Trophoblast cell (in vitro differentiated cells and primary cell): ENCODE data around the gene DNAJB14.

ENCODE experiments used
- DNase-seq, 2 donors: peaks; one replicate each; pipeline ENCODE4 v3.0.0-alpha.2; 2016
- H2AFZ ChIP-seq: 2 replicates; pipeline ENCODE4 v1.6.1; 2013; ENCODE audit warnings: low read length, moderate library complexity, mild to moderate bottlenecking; ENCODE audit not compliant: insufficient read depth, poor library complexity
- H2AK5ac ChIP-seq: 2 replicates; pipeline ENCODE4 v1.6.1; 2013; ENCODE audit warnings: mild to moderate bottlenecking, low read length
- H2BK120ac ChIP-seq: 2 replicates; pipeline ENCODE4 v1.6.1; 2013; ENCODE audit warnings: low read length, mild to moderate bottlenecking, moderate library complexity; ENCODE audit not compliant: insufficient read depth, poor library complexity
- H2BK12ac ChIP-seq: 2 replicates; pipeline ENCODE4 v1.6.1; 2013; ENCODE audit warnings: mild to moderate bottlenecking, low read length, moderate library complexity
- H2BK5ac ChIP-seq: 2 replicates; pipeline ENCODE4 v1.6.1; 2013; ENCODE audit warnings: low read length, low read depth, moderate library complexity, mild to moderate bottlenecking; ENCODE audit not compliant: poor library complexity
- H3K14ac ChIP-seq: 2 replicates; pipeline ENCODE4 v1.6.1; 2013; ENCODE audit warnings: mild to moderate bottlenecking, low read length
- H3K18ac ChIP-seq: 2 replicates; pipeline ENCODE4 v1.6.1; 2013; ENCODE audit warnings: mild to moderate bottlenecking, low read length
- H3K23ac ChIP-seq: 2 replicates; pipeline ENCODE4 v1.6.1; 2013; ENCODE audit warnings: low read length
- H3K27ac ChIP-seq: 2 replicates; pipeline ENCODE4 v1.5.1; 2013; ENCODE audit warnings: low read depth, mild to moderate bottlenecking, inconsistent platforms, low read length, moderate library complexity
- H3K27me3 ChIP-seq: 2 replicates; pipeline ENCODE4 v1.6.1; 2013; ENCODE audit warnings: inconsistent platforms, mild to moderate bottlenecking, low read length, moderate library complexity; ENCODE audit not compliant: insufficient read depth
- H3K36me3 ChIP-seq, 2 experiments: 1 replicate in 1 of 2; 2 replicates in 1 of 2; pipeline ENCODE4 v1.6.1; 2013; ENCODE audit warnings: low read length in 2 of 2, mild to moderate bottlenecking in 2 of 2, moderate library complexity in 1 of 2; ENCODE audit not compliant: insufficient read depth in 2 of 2, control insufficient read depth in 1 of 2
- H3K4ac ChIP-seq: 2 replicates; pipeline ENCODE4 v1.6.1; 2013; ENCODE audit warnings: low read depth, mild to moderate bottlenecking, low read length, moderate library complexity
- H3K4me1 ChIP-seq, 2 experiments: 1 replicate in 1 of 2; 2 replicates in 1 of 2; pipeline ENCODE4 v1.6.1; 2013; ENCODE audit warnings: low read length in 2 of 2, mild to moderate bottlenecking in 2 of 2, moderate library complexity in 1 of 2; ENCODE audit not compliant: insufficient read depth in 2 of 2, control insufficient read depth in 1 of 2
- H3K4me2 ChIP-seq: 2 replicates; pipeline ENCODE4 v1.6.1; 2013; ENCODE audit warnings: inconsistent platforms, mild to moderate bottlenecking, low read length, moderate library complexity
- H3K4me3 ChIP-seq: 2 replicates; pipeline ENCODE4 v1.5.1; 2013; ENCODE audit warnings: mild to moderate bottlenecking, low read depth, low read length, inconsistent platforms
- H3K79me1 ChIP-seq: one replicate; pipeline ENCODE4 v1.6.1; 2013; ENCODE audit warnings: low read length
- H3K79me2 ChIP-seq: 2 replicates; pipeline ENCODE4 v1.6.1; 2013; ENCODE audit warnings: low read length, mild to moderate bottlenecking; ENCODE audit not compliant: control insufficient read depth, insufficient read depth, poor library complexity
- H3K9ac ChIP-seq: 2 replicates; pipeline ENCODE4 v1.6.1; 2013; ENCODE audit warnings: mild to moderate bottlenecking, low read length
- H3K9me3 ChIP-seq: 2 replicates; pipeline ENCODE4 v1.6.1; 2013; ENCODE audit warnings: low read depth, mild to moderate bottlenecking, control low read depth, inconsistent platforms, low read length; ENCODE audit not compliant: insufficient read depth
- H4K12ac ChIP-seq: 2 replicates; pipeline ENCODE4 v1.6.1; 2013; ENCODE audit warnings: low read depth, mild to moderate bottlenecking, low read length, moderate library complexity
- H4K8ac ChIP-seq: 2 replicates; pipeline ENCODE4 v1.6.1; 2013; ENCODE audit warnings: low read depth, mild to moderate bottlenecking, low read length, moderate library complexity
- H4K91ac ChIP-seq: one replicate; pipeline ENCODE4 v1.6.1; 2013; ENCODE audit warnings: low read depth, mild to moderate bottlenecking, low read length, moderate library complexity
- WGBS: extraction: QIAGEN DNeasy Blood & Tissue Kit; methylation state at CpG from one replicate; pipeline ENCODE4 v1.1.7; 2013; ENCODE audit warnings: missing lambda C conversion rate; ENCODE audit not compliant: insufficient read length, insufficient coverage; ENCODE audit errors: extremely low coverage; 5-methylcytosine and 5-hydroxymethylcytosine counted together

The DNAJB14 gene

GRCh38 chr4:99949034-99949998 lies 2.9 kb upstream of the DNAJB14 start:
- Histone ChIP-seq H3K23ac (peak overlapping the region; percentile 98), H3K79me1 (peaks cover 21% of the 10 kb centered on the region), H3K27me3 (no peaks in the 10 kb centered on the region), H3K4ac (peak overlapping the region; percentile 99), H2BK12ac (no peak overlapping the region), H2AK5ac (peak overlapping the region; percentile 85), H3K4me3 (peak overlapping the region; percentile 99), H3K79me2 (peaks cover 23% of the 10 kb centered on the region), H3K9me3 (no peaks in the 10 kb centered on the region), H2BK120ac (peak overlapping the region; percentile 67), H2AFZ (peak overlapping the region; percentile 46), H3K4me1 (peaks cover 0 to 3% of the 10 kb centered on the region in 2 experiments), H3K4me2 (peak overlapping the region; percentile 73), H3K18ac (peak overlapping the region; percentile 92), H4K12ac (peak overlapping the region; percentile 84), H4K91ac (peak overlapping the region; percentile 84), H3K9ac (peak overlapping the region; percentile 100), H4K8ac (peak overlapping the region; percentile 84), H2BK5ac (peak overlapping the region; percentile 79), H3K36me3 (peaks cover 0 to 2% of the 10 kb centered on the region in 2 experiments), H3K27ac (peak overlapping the region; percentile 89), H3K14ac (peak overlapping the region; percentile 87)
- DNase-seq: peak; percentile 83 to 95
- WGBS: no CpG with 5 or more reads among the region's 98 CpGs

- Histone ChIP-seq H2BK120ac (no peak overlapping the region), H4K91ac (no peak overlapping the region), H3K79me1 (peaks cover 21% of the 10 kb centered on the region), H4K8ac (no peak overlapping the region), H2BK12ac (no peak overlapping the region), H3K27me3 (no peaks in the 10 kb centered on the region), H3K4me3 (no peak overlapping the region), H2BK5ac (no peak overlapping the region), H3K23ac (no peak overlapping the region), H3K18ac (no peak overlapping the region), H3K27ac (peak overlapping the region; percentile 91), H3K4ac (no peak overlapping the region), H3K4me1 (peaks cover 0 to 3% of the 10 kb centered on the region in 2 experiments), H3K79me2 (peaks cover 23% of the 10 kb centered on the region), H2AFZ (no peak overlapping the region), H3K36me3 (peaks cover 0 to 2% of the 10 kb centered on the region in 2 experiments), H3K9ac (no peak overlapping the region), H4K12ac (no peak overlapping the region), H2AK5ac (no peak overlapping the region), H3K14ac (no peak overlapping the region), H3K9me3 (no peaks in the 10 kb centered on the region), H3K4me2 (peak overlapping the region; percentile 50)
- WGBS: no CpG with 5 or more reads among the region's 4 CpGs
- DNase-seq: no peak
Observed at GRCh38 chr4:99947608-99948007, 1.2 kb upstream of the DNAJB14 start.

GRCh38 chr4:99947190-99947578 lies 766 bp upstream of the DNAJB14 start:
- peaks cover 21% of the 10 kb centered on the region for H3K79me1 ChIP-seq
- H3K36me3 ChIP-seq: peaks cover 0 to 2% of the 10 kb centered on the region in 2 experiments
- H3K9me3 ChIP-seq: no peaks in the 10 kb centered on the region
- H3K27me3 ChIP-seq: no peaks in the 10 kb centered on the region
- H3K14ac ChIP-seq: no peak overlapping the region
- DNase-seq: no peak
- H2AFZ ChIP-seq: peak overlapping the region; percentile 91
- H3K4me2 ChIP-seq: peak overlapping the region; percentile 50
- peak overlapping the region; percentile 90 for H4K8ac ChIP-seq
- peak overlapping the region; percentile 86 for H3K4me3 ChIP-seq
- peak overlapping the region; percentile 68 for H3K4ac ChIP-seq
- H3K18ac ChIP-seq: no peak overlapping the region
- no peak overlapping the region for H2BK120ac ChIP-seq
- H3K23ac ChIP-seq: no peak overlapping the region
- peak overlapping the region; percentile 11 for H3K9ac ChIP-seq
- peak overlapping the region; percentile 91 for H3K27ac ChIP-seq
- H4K12ac ChIP-seq: peak overlapping the region; percentile 79
- peak overlapping the region; percentile 87 for H4K91ac ChIP-seq
- WGBS: no CpG with 5 or more reads among the region's 8 CpGs
- H2AK5ac ChIP-seq: no peak overlapping the region
- H2BK5ac ChIP-seq: peak overlapping the region; percentile 42
- H3K79me2 ChIP-seq: peaks cover 23% of the 10 kb centered on the region
- H2BK12ac ChIP-seq: no peak overlapping the region
- peaks cover 0 to 3% of the 10 kb centered on the region in 2 experiments for H3K4me1 ChIP-seq

- peak overlapping the region; percentile 61 for H4K8ac ChIP-seq
- H3K23ac ChIP-seq: no peak overlapping the region
- H3K18ac ChIP-seq: no peak overlapping the region
- no CpG with 5 or more reads among the region's 25 CpGs for WGBS
- peak overlapping the region; percentile 13 for H2BK120ac ChIP-seq
- H3K4me2 ChIP-seq: peak overlapping the region; percentile 50
- no peak overlapping the region for H2AK5ac ChIP-seq
- peaks cover 0 to 3% of the 10 kb centered on the region in 2 experiments for H3K4me1 ChIP-seq
- H2BK5ac ChIP-seq: peak overlapping the region; percentile 53
- peak overlapping the region; percentile 29 for H4K91ac ChIP-seq
- peak overlapping the region; percentile 72 for H3K4ac ChIP-seq
- H3K4me3 ChIP-seq: peak overlapping the region; percentile 86
- H2AFZ ChIP-seq: peak overlapping the region; percentile 77
- peak; percentile 38 to 61 for DNase-seq
- peak overlapping the region; percentile 71 for H4K12ac ChIP-seq
- peaks cover 21% of the 10 kb centered on the region for H3K79me1 ChIP-seq
- peak overlapping the region; percentile 43 for H3K14ac ChIP-seq
- peaks cover 0 to 2% of the 10 kb centered on the region in 2 experiments for H3K36me3 ChIP-seq
- H3K27ac ChIP-seq: peak overlapping the region; percentile 91
- peaks cover 23% of the 10 kb centered on the region for H3K79me2 ChIP-seq
- H3K9me3 ChIP-seq: no peaks in the 10 kb centered on the region
- no peaks in the 10 kb centered on the region for H3K27me3 ChIP-seq
- H2BK12ac ChIP-seq: no peak overlapping the region
- peak overlapping the region; percentile 44 for H3K9ac ChIP-seq
Observed at GRCh38 chr4:99945718-99946355, 581 bp downstream of the DNAJB14 start.
